ENCODE measurements around the gene SKAP1. TPM values are rescaled to one million over a fixed set of nuclear protein-coding genes. Genes with fewer than 3 reads are reported as not detected.

Gene SKAP1
- polyA plus RNA-seq, 6 donors from 2014 or later: 79.3 to 166 (median 140) TPM

DNA sequence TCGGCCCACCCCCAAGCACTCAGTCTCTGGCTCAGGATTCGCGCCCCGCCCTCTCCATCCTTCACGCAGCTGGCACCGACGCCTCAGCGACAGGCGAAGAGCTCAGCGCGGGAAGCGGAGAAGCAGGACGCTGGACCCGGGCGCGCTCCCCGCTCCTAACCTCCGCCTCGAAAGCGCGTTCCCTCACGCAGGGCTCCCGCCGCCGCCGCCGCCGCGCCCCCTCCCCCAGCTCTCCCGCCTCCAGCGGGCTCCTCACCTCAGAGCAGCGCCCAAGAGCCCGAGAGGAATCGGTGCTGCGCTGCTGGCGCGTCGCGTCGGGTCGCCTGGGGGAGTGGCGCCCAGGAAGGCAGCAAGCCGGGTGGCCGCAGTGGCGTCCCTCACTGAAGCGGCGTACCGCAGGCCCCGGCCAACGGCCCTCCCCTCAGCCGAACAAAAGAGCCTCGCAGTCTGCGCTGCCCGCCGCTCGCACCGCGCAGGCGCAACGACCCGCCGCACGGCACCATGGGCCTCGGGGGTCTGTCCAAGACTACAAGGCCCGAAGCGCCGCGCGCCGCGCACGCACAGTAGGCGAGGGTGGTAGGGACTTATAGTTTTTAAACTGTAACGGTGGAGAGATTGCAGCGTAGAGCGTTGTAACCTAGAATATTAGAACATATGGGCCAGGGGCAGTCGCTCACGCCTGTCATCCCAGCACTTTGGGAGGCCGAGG lies 328.8 kb downstream of the SKAP1 start, which contains the start of gene CBX1:
Gene CBX1, minus strand, starts transcription at position 467 of the 709 bp plus-strand sequence. CDS start 24,474 bp downstream, outside the sequence.
- H3K27ac Mint-ChIP-seq: peak within 1 kb of the TSS; percentile 90 to 97 (median 92)
- peak; percentile 93 to 94 for ATAC-seq (ENCODE audit: low read depth in 2 of 2)
- H3K36me3 Mint-ChIP-seq: no peaks in the 10 kb centered on the region
- no peaks in the 10 kb centered on the region for H3K27me3 Mint-ChIP-seq
- DNase-seq: peak; percentile 93
- peaks cover 34 to 58% (median 46%) of the 10 kb centered on the region in 3 donors for H3K4me1 Mint-ChIP-seq
- peak within 1 kb of the TSS; percentile 83 to 94 (median 90) for H3K4me3 Mint-ChIP-seq
- H3K9me3 Mint-ChIP-seq: peaks cover 0 to 7% (median 2%) of the 10 kb centered on the region in 7 donors

DNA sequence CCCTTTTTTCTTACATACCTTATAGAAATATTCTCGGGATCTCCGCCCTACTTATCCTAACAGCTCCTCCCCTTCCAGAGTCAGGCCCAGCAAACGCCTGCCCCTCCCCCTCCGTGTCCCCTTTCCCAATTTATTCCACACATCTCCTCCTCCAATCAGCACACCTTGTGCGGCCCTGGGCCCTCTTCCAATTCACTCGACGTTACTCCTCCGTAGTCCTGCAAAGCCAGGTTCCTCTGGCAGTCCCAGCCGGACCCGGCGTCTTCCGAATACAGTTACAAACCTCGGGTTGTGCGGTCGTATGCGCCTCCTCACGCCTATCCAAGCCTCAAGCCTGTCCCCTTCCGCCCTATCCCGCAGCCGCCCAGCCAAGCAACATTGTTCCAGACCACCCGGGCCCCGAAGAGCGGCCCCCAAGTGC lies 329.4 kb downstream of the SKAP1 start:
- Mint-ChIP-seq H3K36me3 (no peaks in the 10 kb centered on the region), H3K9me3 (peaks cover 0 to 7% (median 2%) of the 10 kb centered on the region in 7 donors), H3K4me3 (peak overlapping the region; percentile 83 to 94 (median 90)), H3K4me1 (peaks cover 34 to 59% (median 46%) of the 10 kb centered on the region in 3 donors), H3K27me3 (no peaks in the 10 kb centered on the region), H3K27ac (peak overlapping the region in 4 of 6 donors; percentile 69 to 93 (median 90))
- DNase-seq (no peak), ATAC-seq (ENCODE audit: low read depth in 2 of 2) (no peak)

DNA sequence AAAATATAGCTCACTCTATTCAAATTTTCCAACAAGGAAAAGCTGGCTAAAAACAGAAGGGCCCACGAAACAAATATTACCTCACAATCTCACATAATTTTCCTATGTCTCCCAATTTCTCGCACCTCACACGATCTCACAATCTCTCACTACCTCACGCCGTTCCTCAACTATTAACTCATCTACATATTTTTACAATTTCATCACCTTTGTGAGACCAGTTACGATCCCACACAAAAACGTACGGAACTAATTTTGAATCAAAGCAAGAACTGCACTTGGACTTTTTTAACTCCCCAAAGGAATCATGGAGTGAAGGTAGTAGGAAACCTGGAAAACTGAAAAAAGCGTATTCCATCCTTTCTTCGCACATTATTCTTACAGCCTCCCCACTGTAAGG lies 329.9 kb downstream of the SKAP1 start:
- DNase-seq (no peak), ATAC-seq (ENCODE audit: low read depth in 2 of 2) (no peak)
- Mint-ChIP-seq H3K27ac (peak overlapping the region in 2 of 6 donors; percentile 87 to 92), H3K4me1 (peaks cover 34 to 59% (median 46%) of the 10 kb centered on the region in 3 donors), H3K36me3 (no peaks in the 10 kb centered on the region), H3K9me3 (peaks cover 0 to 7% (median 2%) of the 10 kb centered on the region in 7 donors), H3K27me3 (no peaks in the 10 kb centered on the region), H3K4me3 (peak overlapping the region; percentile 43 to 94 (median 90))

DNA sequence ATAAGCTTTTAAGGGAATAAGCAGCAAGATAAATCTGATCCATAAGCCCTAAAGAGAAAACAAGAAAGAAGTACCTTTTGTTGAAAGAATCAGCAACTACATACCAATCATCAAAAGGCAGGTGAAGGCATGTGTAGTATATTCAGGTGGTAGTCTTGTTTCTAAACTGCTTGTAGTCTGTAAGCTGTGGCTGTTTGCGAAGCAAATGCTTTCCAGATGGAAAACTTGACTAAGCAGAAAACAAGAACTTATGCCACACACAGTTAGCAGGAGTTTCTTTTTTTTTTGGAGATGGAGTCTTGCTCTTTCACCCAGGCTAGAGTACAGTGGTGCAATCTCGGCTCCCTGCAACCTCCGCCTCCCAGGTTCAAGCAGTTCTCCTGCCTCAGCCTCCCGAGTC lies 334.4 kb downstream of the SKAP1 start:
- Mint-ChIP-seq H3K27me3 (no peaks in the 10 kb centered on the region), H3K27ac (no peak overlapping the region), H3K4me3 (no peak overlapping the region), H3K36me3 (no peaks in the 10 kb centered on the region), H3K4me1 (peaks cover 15 to 34% (median 24%) of the 10 kb centered on the region in 3 donors), H3K9me3 (no peaks in the 10 kb centered on the region)
- ATAC-seq (ENCODE audit: low read depth in 2 of 2) (no peak), DNase-seq (no peak)

- Mint-ChIP-seq H3K9me3 (no peaks in the 10 kb centered on the region), H3K36me3 (no peaks in the 10 kb centered on the region), H3K27ac (no peak overlapping the region), H3K27me3 (no peaks in the 10 kb centered on the region), H3K4me1 (peaks cover 10 to 25% (median 15%) of the 10 kb centered on the region in 3 donors), H3K4me3 (no peak overlapping the region)
- no peak for ATAC-seq (ENCODE audit: low read depth in 2 of 2)
- DNase-seq: no peak
These were observed 336.5 kb downstream of the SKAP1 start for GRCh38 chr17:48093341-48094045.

DNA sequence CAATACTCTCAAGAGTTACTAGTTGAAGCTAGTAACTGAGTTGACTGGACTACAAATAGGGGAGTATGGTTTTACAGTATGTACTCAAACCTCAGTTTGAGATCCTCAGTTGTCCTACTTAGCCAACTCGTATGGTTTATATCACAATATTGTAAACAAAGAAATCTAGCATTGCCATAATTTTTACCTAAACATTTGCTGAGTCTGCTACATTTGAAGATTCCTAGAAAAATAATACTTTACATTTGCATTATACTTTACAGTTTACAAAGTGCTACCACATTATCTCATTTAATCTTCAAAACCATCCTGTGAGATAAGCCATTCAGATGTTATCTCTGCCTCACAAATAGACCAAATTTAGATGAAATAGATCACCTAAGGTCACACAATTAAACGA lies 345.1 kb downstream of the SKAP1 start:
- no peaks in the 10 kb centered on the region for H3K27me3 Mint-ChIP-seq
- H3K36me3 Mint-ChIP-seq: no peaks in the 10 kb centered on the region
- no peaks in the 10 kb centered on the region for H3K9me3 Mint-ChIP-seq
- no peak for DNase-seq
- peaks cover 0 to 11% (median 3%) of the 10 kb centered on the region in 3 donors for H3K4me1 Mint-ChIP-seq
- H3K27ac Mint-ChIP-seq: no peak overlapping the region
- H3K4me3 Mint-ChIP-seq: no peak overlapping the region
- ATAC-seq (ENCODE audit: low read depth in 2 of 2): no peak

Other genes with a start within 250 kb of the SKAP1 start
- not detected for gene HOXB1, start 100.8 kb upstream of the SKAP1 start, polyA plus RNA-seq (ENCODE audit: low read depth in 6 of 6)
- gene HOXB2, start 114.9 kb upstream of the SKAP1 start, polyA plus RNA-seq (ENCODE audit: low read depth in 6 of 6): 1 to 10 TPM; 2.3 to 9.3 (median 5.5) TPM
- gene HOXB4, start 148.1 kb upstream of the SKAP1 start, polyA plus RNA-seq (ENCODE audit: low read depth in 6 of 6): under 1 TPM in 2 of 6 donors, not detected in 4; 0.07 to 0.25 TPM
- under 1 TPM in 1 of 6 donors, not detected in 5; 0.05 TPM for gene HOXB3, start 160.0 kb upstream of the SKAP1 start, polyA plus RNA-seq (ENCODE audit: low read depth in 6 of 6)
- not detected for gene HOXB5, start 163.6 kb upstream of the SKAP1 start, polyA plus RNA-seq (ENCODE audit: low read depth in 6 of 6)
- gene HOXB6, start 174.8 kb upstream of the SKAP1 start, polyA plus RNA-seq (ENCODE audit: low read depth in 6 of 6): not detected
- under 1 TPM in 2 of 6 donors, not detected in 4; 0.24 to 0.58 TPM for gene HOXB7, start 180.8 kb upstream of the SKAP1 start, polyA plus RNA-seq (ENCODE audit: low read depth in 6 of 6)
- gene HOXB8, start 185.1 kb upstream of the SKAP1 start, polyA plus RNA-seq (ENCODE audit: low read depth in 6 of 6): not detected
- gene HOXB9, start 196.1 kb upstream of the SKAP1 start, polyA plus RNA-seq (ENCODE audit: low read depth in 6 of 6): not detected